SK-N-SH treated with all-trans-retinoic acid at 6 μM for 48 hours (cell line): Measurements from ENCODE around the gene C1QL2.

Source experiments
- ATAC-seq: fragments of 200-7000 bp; cut with Tn5 transposase; 3 replicates; pipeline ENCODE4 v1.9.1; 2020; ENCODE audit warnings: mild to moderate bottlenecking, moderate library complexity
- ARNTL ChIP-seq: fragments of 450-650 bp; formaldehyde crosslinking; IDR thresholded peaks from 2 replicates; pipeline ENCODE4 v1.5.0; 2020; ENCODE audit warnings: low read depth, mild to moderate bottlenecking, moderate library complexity, borderline replicate concordance
- BACH2 ChIP-seq: fragments of 250-450 bp; sonication (Bioruptor Pico); IDR thresholded peaks from 2 replicates; pipeline ENCODE4 v1.9.0; 2021; ENCODE audit warnings: mild to moderate bottlenecking, borderline replicate concordance
- CREB5 ChIP-seq: fragments of 250-450 bp; sonication (Bioruptor Pico); IDR thresholded peaks from 2 replicates; pipeline ENCODE4 v1.5.1; 2020; ENCODE audit warnings: low read depth, mild to moderate bottlenecking, moderate library complexity
- CSDC2 ChIP-seq: fragments of 250-450 bp; sonication (Bioruptor Pico); IDR thresholded peaks from 2 replicates; pipeline ENCODE4 v1.5.0; 2020; ENCODE audit warnings: mild to moderate bottlenecking, moderate library complexity
- CSRNP3 ChIP-seq: fragments of 250-450 bp; sonication (Bioruptor Pico); IDR thresholded peaks from 2 replicates; pipeline ENCODE4 v1.5.1; 2021; ENCODE audit warnings: mild to moderate bottlenecking, moderate library complexity
- ESRRG ChIP-seq: fragments of 250-450 bp; sonication (Bioruptor Pico); IDR thresholded peaks from 2 replicates; pipeline ENCODE4 v1.6.1; 2021; ENCODE audit warnings: mild to moderate bottlenecking
- GLIS3 ChIP-seq: fragments of 250-450 bp; sonication (Bioruptor Pico); IDR thresholded peaks from 2 replicates; pipeline ENCODE4 v1.5.0; 2020; ENCODE audit warnings: mild to moderate bottlenecking, moderate library complexity
- OSR1 ChIP-seq: fragments of 250-450 bp; sonication (Bioruptor Pico); IDR thresholded peaks from 2 replicates; pipeline ENCODE4 v1.8.0; 2022; ENCODE audit warnings: moderate library complexity, mild to moderate bottlenecking, inconsistent platforms
- PATZ1 ChIP-seq: fragments of 250-450 bp; sonication (Bioruptor Pico); IDR thresholded peaks from 2 replicates; pipeline ENCODE4 v1.8.0; 2020; ENCODE audit warnings: mild to moderate bottlenecking, moderate library complexity, borderline replicate concordance
- PPARA ChIP-seq: fragments of 250-450 bp; sonication (Bioruptor Pico); IDR thresholded peaks from 2 replicates; pipeline ENCODE4 v1.5.0; 2020; ENCODE audit warnings: mild to moderate bottlenecking, borderline replicate concordance
- RARB ChIP-seq: fragments of 250-450 bp; sonication (Bioruptor Pico); IDR thresholded peaks from 2 replicates; pipeline ENCODE4 v1.8.0; 2021; ENCODE audit warnings: mild to moderate bottlenecking, moderate library complexity
- SNAI2 ChIP-seq: fragments of 250-450 bp; sonication (Bioruptor Pico); IDR thresholded peaks from 2 replicates; pipeline ENCODE4 v1.5.0; 2020; ENCODE audit warnings: mild to moderate bottlenecking, moderate library complexity
- TCF4 ChIP-seq: fragments of 250-450 bp; sonication (Bioruptor Pico); IDR thresholded peaks from 2 replicates; pipeline ENCODE4 v1.8.0; 2021; ENCODE audit warnings: mild to moderate bottlenecking, moderate library complexity, borderline replicate concordance
- TOX ChIP-seq: fragments of 250-450 bp; sonication (Bioruptor Pico); IDR thresholded peaks from 2 replicates; pipeline ENCODE4 v1.8.0; 2021; ENCODE audit warnings: mild to moderate bottlenecking, moderate library complexity, borderline replicate concordance
- TSHZ2 ChIP-seq: fragments of 250-450 bp; sonication (Bioruptor Pico); IDR thresholded peaks from 2 replicates; pipeline ENCODE4 v1.5.0; 2020; ENCODE audit warnings: mild to moderate bottlenecking, moderate library complexity
- ZFP30 ChIP-seq: fragments of 450-650 bp; formaldehyde crosslinking; IDR thresholded peaks from 2 replicates; pipeline ENCODE4 v1.5.0; 2022; ENCODE audit warnings: mild to moderate bottlenecking, moderate library complexity
- ZNF565 ChIP-seq: fragments of 450-650 bp; formaldehyde crosslinking; conservative IDR thresholded peaks from 2 replicates; pipeline ENCODE4 v1.5.0; 2020; ENCODE audit warnings: low read depth, mild to moderate bottlenecking, moderate library complexity
- ZNF70 ChIP-seq: fragments of 450-650 bp; formaldehyde crosslinking; IDR thresholded peaks from 2 replicates; pipeline ENCODE4 v1.5.0; 2020; ENCODE audit warnings: mild to moderate bottlenecking, moderate library complexity

Gene C1QL2

GRCh38 chr2:119136093-119136492 lies 22.5 kb downstream of the C1QL2 start:
- ATAC-seq = no peak; the same call in 2 of the 3 replicates
- TF ChIP-seq TOX (CRISPR knock-in tag) = no peak
- no peak for TF ChIP-seq ZNF70 (CRISPR knock-in tag)
- TF ChIP-seq ZNF565 = no peak
- no peak for TF ChIP-seq BACH2 (CRISPR knock-in tag)
- TF ChIP-seq CSDC2 (CRISPR knock-in tag) = no peak
- TF ChIP-seq SNAI2 (CRISPR knock-in tag) = no peak
- TF ChIP-seq TSHZ2 (CRISPR knock-in tag) = no peak
- TF ChIP-seq ZFP30 (CRISPR knock-in tag) = no peak
- TF ChIP-seq OSR1 = no peak
- no peak for TF ChIP-seq TCF4 (CRISPR knock-in tag)
- TF ChIP-seq ESRRG (CRISPR knock-in tag) = no peak
- TF ChIP-seq CSRNP3 (CRISPR knock-in tag) = no peak
- TF ChIP-seq, all 23 proteins: peak for 0

GRCh38 chr2:119134775-119135174 lies 23.8 kb downstream of the C1QL2 start:
- no peak for TF ChIP-seq GLIS3 (CRISPR knock-in tag)
- no peak for TF ChIP-seq ZFP30 (CRISPR knock-in tag)
- no peak for TF ChIP-seq CSDC2 (CRISPR knock-in tag)
- no peak for TF ChIP-seq SNAI2 (CRISPR knock-in tag)
- TF ChIP-seq BACH2 (CRISPR knock-in tag) = no peak
- no peak for TF ChIP-seq RARB (CRISPR knock-in tag)
- no peak for TF ChIP-seq ZNF70 (CRISPR knock-in tag)
- no peak for TF ChIP-seq ARNTL (CRISPR knock-in tag)
- TF ChIP-seq CSRNP3 (CRISPR knock-in tag) = no peak
- no peak for TF ChIP-seq CREB5
- TF ChIP-seq TSHZ2 (CRISPR knock-in tag) = no peak
- TF ChIP-seq ZNF565 = no peak
- no peak for TF ChIP-seq PPARA (CRISPR knock-in tag)
- TF ChIP-seq PATZ1 (CRISPR knock-in tag) = no peak
- no peak for ATAC-seq
